ENCODE data around the gene STARD4.

DNA sequence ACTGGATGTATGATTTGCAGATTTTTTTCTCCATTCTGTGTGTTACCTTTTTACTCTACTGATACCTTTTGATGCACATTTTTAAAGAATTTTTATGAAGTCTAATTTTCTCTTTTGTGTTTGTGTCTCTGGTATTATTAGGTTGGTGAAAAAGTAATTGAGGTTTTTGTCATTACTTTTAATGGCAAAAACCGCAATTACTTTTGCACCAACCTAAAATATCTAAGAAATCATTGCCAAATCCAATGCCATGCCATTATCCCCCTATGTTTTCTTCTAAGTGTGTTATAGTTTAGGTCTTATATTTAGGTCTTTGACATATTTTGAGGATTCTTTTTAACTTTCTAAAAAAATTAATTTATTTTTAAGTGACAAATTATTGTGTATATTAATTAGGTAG, 43.4 kb upstream of the STARD4 start:
- no peak for TF ChIP-seq NRF1 (IDR thresholded peaks at IDR 0.05; ENCODE audit: low read depth, low read length)
- TF ChIP-seq, protein P1, sequence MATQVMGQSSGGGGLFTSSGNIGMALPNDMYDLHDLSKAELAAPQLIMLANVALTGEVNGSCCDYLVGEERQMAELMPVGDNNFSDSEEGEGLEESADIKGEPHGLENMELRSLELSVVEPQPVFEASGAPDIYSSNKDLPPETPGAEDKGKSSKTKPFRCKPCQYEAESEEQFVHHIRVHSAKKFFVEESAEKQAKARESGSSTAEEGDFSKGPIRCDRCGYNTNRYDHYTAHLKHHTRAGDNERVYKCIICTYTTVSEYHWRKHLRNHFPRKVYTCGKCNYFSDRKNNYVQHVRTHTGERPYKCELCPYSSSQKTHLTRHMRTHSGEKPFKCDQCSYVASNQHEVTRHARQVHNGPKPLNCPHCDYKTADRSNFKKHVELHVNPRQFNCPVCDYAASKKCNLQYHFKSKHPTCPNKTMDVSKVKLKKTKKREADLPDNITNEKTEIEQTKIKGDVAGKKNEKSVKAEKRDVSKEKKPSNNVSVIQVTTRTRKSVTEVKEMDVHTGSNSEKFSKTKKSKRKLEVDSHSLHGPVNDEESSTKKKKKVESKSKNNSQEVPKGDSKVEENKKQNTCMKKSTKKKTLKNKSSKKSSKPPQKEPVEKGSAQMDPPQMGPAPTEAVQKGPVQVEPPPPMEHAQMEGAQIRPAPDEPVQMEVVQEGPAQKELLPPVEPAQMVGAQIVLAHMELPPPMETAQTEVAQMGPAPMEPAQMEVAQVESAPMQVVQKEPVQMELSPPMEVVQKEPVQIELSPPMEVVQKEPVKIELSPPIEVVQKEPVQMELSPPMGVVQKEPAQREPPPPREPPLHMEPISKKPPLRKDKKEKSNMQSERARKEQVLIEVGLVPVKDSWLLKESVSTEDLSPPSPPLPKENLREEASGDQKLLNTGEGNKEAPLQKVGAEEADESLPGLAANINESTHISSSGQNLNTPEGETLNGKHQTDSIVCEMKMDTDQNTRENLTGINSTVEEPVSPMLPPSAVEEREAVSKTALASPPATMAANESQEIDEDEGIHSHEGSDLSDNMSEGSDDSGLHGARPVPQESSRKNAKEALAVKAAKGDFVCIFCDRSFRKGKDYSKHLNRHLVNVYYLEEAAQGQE (IDR thresholded peaks at IDR 0.05; ENCODE audit: low read depth, low read length) = no peak
- TF ChIP-seq SIN3A (IDR thresholded peaks at IDR 0.05; ENCODE audit: borderline replicate concordance, low read depth, low read length) = no peak
- TF ChIP-seq EP300 (IDR thresholded peaks at IDR 0.05; ENCODE audit: borderline replicate concordance in 1 of 2, low read depth in 1 of 2, low read length in 1 of 2) = no peak
- TF ChIP-seq, protein P2, sequence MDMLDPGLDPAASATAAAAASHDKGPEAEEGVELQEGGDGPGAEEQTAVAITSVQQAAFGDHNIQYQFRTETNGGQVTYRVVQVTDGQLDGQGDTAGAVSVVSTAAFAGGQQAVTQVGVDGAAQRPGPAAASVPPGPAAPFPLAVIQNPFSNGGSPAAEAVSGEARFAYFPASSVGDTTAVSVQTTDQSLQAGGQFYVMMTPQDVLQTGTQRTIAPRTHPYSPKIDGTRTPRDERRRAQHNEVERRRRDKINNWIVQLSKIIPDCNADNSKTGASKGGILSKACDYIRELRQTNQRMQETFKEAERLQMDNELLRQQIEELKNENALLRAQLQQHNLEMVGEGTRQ (IDR thresholded peaks at IDR 0.05; ENCODE audit: borderline replicate concordance, low read depth, low read length) = no peak
- TF ChIP-seq, protein P3, sequence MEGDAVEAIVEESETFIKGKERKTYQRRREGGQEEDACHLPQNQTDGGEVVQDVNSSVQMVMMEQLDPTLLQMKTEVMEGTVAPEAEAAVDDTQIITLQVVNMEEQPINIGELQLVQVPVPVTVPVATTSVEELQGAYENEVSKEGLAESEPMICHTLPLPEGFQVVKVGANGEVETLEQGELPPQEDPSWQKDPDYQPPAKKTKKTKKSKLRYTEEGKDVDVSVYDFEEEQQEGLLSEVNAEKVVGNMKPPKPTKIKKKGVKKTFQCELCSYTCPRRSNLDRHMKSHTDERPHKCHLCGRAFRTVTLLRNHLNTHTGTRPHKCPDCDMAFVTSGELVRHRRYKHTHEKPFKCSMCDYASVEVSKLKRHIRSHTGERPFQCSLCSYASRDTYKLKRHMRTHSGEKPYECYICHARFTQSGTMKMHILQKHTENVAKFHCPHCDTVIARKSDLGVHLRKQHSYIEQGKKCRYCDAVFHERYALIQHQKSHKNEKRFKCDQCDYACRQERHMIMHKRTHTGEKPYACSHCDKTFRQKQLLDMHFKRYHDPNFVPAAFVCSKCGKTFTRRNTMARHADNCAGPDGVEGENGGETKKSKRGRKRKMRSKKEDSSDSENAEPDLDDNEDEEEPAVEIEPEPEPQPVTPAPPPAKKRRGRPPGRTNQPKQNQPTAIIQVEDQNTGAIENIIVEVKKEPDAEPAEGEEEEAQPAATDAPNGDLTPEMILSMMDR (IDR thresholded peaks at IDR 0.05) = no peak
- no peak for TF ChIP-seq FOXM1 (IDR thresholded peaks at IDR 0.05; ENCODE audit: low read depth)
- TF ChIP-seq GABPA (IDR thresholded peaks at IDR 0.05; ENCODE audit: low read depth) = no peak
- TF ChIP-seq RAD21 (IDR thresholded peaks at IDR 0.05; ENCODE audit: low read length) = no peak
- no peak for TF ChIP-seq RFX5 (IDR thresholded peaks at IDR 0.05; ENCODE audit: low read length)
- no peak for TF ChIP-seq POLR2AphosphoS5 (IDR thresholded peaks at IDR 0.05; ENCODE audit: low read depth, low read length)
- no peak for TF ChIP-seq EZH2phosphoT487 (IDR thresholded peaks at IDR 0.05; ENCODE audit: borderline replicate concordance, low read depth)
- TF ChIP-seq TAF1 (IDR thresholded peaks at IDR 0.05; ENCODE audit: borderline replicate concordance, low read depth, low read length) = no peak

All from SK-N-SH (cell line).